ENCODE data around the gene SARM1.

SARM1 gene

DNA sequence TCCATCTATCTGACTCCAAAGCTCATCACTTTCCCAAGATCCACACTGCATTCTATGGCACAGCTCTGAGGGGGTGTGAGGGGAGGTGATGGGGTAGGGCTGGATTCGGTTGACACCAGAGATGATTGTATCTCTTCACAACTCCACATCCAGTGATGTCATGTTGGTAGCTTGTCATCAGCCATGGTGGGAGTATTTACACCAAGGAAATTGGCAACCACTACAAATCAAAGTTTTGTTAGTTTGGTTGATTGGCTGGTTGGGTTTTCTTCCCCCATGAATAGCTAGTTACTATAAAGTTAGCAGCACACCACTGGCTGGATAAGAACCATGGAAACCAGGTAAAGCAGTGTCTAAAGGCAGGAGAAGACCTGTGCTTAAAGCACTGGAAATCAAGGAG, 19.5 kb downstream of the SARM1 start:
- intact Hi-C loops (cut with DNase I), result no loop called here
- no peak for DNase-seq

DNA sequence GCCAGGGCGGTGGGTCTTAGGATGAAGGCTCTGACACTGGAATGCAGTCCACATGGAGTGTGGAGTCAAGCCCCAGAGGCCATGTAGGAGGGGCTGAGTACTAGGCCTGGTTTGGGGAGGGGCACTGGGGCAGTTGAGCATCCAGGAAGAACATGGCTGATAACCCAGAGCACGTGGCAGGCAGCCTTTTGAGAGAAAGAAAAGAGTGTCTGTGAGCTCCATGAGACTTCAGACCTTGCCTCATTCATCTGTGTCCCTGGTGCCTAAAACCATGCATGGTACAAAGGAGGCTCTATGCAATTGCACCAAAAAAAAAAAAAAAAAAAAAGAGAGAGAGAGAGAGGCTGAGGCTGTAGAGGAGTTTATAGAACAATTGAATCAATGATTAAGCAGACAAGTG, 19.9 kb downstream of the SARM1 start:
- intact Hi-C loops (cut with DNase I), result no loop called here
- DNase-seq, result no peak

DNA sequence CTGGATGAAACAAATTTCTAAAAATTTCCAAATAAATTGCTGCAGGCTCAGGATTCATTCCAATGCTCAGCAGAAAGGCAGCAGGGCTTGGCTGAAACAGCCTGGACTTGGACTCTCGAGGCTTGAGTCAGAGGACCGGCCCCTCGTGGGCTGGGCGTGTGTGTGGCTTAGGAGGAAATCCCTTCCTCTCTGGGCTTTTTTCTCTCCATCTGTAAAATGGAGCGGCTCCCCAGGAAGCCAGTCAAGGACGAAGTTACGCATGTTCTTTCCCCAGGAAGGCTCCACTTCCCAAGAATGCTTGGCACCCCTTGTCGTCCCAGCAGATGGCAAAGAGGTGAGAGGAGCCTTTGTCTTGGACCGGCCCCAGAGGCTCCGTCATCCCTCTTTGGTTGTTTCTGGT, 21.0 kb downstream of the SARM1 start:
- intact Hi-C loops (cut with DNase I), result no loop called here
- no peak for DNase-seq

DNA sequence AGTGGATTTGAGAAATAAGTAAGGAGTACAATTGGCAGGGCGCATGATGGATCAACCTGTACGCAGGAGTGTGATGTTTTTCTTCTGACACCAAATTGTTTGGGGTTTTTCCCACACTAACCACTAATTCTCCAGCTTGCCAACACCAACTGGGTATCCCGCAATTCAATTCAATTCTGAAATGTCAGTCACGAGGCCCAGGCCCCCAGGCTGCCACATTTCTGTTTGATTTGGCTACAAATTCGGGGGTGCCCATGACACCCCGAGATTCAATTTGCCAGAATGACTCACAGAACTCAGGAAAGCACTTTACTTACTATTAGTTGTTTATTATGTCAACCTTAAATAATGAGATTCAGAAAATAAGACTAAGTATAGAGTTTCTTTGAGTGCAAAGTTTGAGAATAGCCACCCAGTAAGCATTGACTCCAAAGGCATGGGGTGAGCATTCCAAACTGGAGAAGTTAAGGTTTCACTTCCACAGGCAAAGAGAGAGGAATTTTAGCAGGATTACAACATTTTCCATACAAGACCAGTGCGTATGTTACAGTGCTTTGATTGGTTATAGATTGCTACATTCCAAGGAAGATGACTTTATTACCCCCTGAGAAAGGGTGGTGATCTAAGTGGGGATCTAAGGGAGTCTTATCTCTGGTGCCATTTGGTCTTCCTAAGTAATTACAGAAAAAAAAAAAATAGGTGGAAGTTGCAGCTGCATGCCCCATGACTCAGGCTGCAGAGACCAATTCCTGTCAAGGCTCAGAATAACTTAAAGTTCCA, 23.0 kb downstream of the SARM1 start:
- intact Hi-C loops (cut with DNase I), result no loop called here
- DNase-seq, result no peak

DNA sequence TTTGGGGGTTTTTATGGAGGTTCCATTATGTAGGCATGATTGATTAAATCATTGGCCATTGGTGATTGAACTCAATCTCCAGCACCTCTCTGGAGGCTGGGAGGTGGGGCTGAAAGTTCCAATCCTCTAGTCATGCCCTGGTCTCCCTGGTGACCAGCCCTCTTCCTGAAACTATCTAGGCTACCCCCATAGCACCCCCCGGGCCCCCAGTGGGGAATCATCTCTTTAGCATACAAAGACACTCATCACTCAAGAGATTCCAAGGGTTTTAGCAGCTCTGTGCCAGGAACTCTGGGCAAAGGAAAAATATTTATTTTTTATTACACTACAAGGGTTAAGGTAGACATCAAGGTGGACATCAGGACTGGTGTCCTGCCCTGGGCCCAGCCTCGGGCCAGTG, 23.9 kb downstream of the SARM1 start:
- no peak for DNase-seq
- intact Hi-C loops (cut with DNase I), result no loop called here

DNA sequence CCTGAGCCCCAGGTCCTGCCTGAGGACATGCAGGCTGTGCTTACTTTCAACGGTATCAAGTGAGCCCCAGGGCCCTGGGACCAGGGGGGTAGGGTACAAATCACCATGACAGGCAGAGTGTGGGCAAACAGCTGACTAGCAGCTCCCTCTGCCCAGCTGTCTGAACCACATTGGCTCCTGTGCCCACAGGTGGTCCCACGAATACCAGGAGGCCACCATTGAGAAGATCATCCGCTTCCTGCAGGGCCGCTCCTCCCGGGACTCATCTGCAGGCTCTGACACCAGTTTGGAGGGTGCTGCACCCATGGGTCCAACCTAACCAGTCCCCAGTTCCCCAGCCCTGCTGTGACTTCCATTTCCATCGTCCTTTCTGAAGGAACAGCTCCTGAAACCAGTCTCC, 24.5 kb downstream of the SARM1 start:
- DNase-seq, result no peak
- intact Hi-C loops (cut with DNase I), result no loop called here

DNA sequence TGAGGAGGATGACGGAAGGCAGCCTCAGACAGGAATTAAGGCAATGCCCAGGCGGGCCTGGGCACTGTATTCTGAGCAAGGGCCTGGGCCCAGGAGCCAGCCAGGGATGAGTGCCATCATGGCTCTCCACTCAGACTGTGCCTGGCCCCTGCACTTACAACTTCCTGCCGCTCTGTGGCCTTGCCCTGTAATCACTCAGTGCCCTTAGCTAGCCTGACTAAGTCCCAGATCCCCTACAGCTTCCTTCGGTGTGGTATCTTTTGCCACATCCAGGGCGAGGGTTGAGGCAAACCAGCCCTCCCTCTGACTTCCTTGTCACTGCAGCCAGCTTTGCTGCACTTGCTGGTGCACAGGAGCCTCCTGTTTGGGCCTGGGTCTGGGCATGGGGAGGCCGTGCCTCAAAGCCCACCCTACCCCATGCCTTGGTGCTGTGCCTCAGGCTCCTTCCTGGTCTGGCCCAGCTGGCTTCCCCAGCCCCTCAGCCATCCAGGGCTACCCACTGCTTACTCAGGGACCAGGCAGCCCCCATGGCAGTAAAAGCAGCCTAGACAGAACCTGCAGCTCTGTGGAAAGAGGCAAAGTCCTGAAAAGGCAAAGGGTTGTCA, 25.2 kb downstream of the SARM1 start:
- DNase-seq, result no peak
- intact Hi-C loops (cut with DNase I), result no loop called here

DNA sequence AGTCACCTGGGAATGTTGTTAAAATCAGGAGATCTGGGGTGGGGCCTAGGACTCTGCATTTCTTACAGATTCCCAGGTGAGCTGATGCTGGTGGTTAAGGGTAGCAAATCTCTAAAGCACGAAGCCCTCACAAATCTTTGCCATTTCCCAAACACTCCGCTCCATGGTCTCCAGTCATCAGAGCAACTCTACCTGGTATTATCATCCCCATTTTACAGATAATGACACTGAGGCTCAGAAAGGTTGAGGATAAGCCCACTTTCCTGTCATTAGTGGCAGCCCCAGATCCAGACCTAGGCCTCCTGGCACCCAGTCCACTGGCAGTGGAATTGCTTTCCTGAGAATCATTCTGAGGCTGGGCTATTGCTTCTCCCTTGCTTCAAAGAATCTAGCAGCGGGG, 25.8 kb downstream of the SARM1 start:
- DNase-seq, result no peak
- intact Hi-C loops (cut with DNase I), result no loop called here

DNA sequence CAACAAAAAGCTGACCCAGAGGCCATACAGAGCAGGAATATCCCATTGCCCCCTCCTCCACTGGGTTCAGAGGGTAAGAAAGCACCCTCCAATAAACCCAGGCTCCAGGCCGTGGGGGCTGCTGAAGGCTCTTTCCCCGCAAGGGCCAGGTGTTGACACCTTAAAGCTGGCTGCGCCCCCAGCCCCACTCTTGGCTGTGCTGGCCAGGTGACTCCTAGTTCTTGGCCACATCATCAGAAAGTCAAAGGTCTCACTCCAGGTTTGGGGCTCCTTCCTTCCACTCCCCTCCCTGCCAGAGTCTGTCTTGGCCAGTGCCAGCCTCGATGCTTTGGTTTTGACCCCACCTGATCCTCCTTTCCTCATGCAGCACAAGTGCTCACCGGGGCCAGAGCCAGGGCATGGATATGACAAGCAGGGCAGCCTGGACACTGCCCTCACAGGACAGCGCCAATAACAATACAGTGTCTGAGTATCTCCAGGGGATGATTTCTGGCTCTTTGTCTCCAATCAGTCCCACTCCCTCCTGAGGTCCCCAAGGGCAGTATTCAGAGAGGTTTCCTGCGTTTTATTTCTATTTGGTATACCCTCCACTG, 26.3 kb downstream of the SARM1 start:
- intact Hi-C loops (cut with DNase I), result no loop called here
- DNase-seq, result no peak

DNA sequence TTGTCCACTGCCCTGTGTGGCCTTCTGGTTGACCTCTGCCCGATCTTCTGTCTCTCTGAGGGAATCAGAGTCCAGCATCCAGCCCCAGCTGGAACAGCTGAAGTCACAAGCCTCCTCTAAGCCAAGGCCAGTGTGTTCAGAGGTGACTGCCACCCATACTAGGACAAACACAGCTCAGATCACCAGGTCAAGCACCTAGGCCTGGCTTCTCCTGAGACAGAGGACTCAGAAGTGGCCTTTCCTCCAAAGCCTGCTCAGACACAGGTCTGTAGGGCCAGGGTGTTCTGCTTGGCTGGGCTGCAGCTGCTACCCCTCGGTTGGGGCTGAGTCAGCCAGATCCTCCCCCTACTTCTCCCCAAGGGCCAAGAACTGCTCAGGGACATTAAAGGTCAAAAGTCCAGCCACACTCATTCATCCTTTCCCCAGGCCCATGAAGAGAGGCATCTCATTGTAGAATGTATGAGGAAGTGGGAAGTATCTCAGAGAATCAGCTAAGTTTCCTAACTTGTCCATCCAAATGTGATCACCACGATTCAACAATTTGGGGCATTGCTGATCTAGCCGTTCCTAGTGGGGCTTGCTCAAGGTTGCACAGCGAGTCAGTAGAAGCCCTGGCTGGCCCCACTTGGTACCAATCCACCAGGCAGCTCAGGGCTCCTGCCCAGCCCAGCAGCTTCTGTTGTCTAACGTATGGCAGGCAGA, 26.9 kb downstream of the SARM1 start:
- intact Hi-C loops (cut with DNase I), result no loop called here
- DNase-seq, result no peak

DNA sequence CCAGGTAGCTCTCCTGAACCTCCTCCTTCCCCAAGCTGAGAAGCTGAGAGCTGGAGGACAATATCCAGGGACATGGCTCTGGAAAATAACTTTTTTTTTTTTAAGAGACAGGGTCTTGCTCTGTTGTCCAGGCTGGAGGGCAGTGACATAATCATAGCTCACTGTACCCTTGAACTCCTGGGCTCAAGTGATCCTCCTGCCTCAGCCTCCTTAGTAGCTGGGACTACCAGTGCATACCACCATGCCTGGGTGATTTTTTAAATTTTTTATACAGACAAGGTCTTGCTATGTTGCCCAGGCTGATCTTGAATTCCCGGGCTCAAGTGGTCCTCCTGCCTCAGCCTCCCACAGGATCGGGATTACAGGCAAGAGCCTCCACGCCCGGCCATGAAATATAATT, 28.3 kb downstream of the SARM1 start:
- no peak for DNase-seq
- intact Hi-C loops (cut with DNase I), result no loop called here

DNA sequence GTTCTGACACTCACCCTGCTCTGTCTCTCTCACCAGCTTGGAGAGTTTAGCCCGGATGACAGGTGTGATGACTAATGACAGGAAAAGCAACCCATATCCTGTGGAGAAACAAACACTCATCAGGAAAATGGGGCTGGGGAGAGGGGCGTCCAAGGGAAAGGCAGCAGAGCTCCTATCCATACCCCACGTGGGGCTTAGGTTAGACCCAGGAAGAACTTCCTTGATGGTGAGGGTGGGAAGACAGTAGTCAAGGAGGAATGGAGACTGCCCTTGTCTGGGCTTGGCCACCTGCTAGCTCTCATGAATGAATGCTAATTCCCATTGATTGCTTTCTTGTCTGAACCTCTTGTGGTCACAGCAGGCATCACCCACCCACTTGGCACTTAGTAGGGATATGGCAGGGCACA, 30.7 kb downstream of the SARM1 start:
- DNase-seq, result no peak
- intact Hi-C loops (cut with DNase I), result no loop called here

DNA sequence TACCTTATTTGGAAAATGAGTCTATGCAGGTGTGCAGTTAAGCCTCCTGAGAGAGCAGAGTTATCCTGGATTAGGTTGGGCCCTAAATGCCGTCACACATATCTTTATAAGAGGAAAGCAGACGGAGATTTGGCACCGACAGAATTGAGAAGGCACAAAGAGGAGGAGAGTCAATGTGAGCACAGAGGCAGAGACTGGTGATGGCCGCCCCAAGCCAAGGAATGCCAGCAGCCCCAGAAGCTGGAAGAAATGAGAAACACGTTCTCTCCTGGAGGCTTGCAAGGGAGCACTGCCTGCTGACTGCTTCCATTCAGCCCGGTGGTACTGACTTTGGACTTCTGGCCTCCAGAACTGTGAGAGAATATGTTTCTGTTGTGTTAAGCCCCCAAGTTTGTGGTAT, 31.4 kb downstream of the SARM1 start:
- DNase-seq, result no peak
- intact Hi-C loops (cut with DNase I), result no loop called here

DNA sequence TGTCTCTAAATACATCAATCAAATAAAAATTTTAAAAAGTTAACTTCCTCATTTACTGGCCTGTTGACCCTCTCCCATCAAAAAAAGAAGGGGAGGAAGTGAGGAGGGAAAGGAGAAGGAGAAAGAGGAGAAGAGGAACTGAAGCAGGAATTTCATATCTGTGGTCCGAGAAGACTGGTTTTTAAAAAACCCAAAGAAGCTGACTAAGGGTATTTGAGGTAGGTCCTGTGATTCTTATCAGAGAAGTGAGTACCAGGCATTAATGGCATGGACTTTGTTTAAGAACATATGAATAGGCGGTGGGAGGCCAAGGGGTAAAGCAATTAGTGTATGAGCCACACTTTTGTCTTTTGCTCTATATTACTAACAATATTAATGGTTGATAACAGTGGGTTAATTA, 32.5 kb downstream of the SARM1 start:
- DNase-seq, result no peak
- intact Hi-C loops (cut with DNase I), result no loop called here

DNA sequence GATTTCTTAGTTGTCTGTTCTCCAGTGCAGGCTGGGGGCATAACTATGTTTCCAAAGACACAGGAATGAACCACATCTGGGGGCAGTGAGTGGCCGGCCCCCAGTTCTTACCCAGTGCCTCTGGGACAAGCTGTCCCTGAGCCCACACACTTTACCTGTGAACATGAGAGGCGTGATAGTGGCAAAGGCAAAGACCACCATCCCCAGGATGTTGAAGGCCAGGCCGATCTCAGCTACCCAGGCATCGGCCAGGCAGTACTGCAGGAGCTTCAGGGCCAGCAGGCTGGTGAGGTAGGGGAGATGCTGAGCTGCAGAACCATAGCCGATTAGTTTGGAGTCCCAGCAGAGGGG, 32.9 kb downstream of the SARM1 start:
- intact Hi-C loops (cut with DNase I), result no loop called here
- no peak for DNase-seq

DNA sequence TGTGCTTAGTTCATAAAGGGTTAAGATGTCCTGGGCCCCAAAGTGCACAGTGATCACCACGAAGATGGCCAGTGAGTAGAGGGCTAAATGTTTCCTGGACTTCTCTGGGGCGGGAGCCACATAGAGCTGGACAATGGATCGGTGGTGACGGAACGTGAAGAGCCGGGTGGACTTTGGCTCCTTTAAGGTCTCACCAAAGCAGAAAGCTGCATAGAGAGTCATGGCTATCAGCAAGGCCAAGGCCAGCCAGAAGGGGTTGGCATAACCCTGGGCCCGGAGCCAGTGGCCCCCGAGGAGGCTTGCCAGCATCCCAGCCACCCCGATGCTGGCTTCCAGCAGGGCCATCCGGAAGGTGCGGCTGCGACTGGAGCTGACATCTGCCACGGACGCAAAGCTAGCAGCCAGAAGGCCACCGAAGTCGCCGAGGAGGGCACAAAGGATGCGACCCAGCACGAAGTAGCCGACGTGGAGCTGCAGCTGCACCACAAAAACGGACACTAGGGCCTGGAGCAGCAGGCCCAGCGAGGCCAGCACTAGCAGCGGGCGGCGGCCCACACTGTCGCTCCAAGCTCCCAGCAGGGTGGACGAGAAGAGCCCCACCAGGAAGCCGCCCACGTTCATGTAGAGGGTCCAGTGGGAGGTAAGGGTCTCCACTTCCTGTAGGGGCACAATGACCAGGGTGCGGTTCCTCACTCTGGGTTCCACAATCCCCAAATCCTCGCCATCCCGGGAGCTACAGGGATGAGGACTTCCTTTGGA, 33.5 kb downstream of the SARM1 start:
- peak in 4 of 10 donors; percentile 27 to 88 (median 82) for DNase-seq
- intact Hi-C loops (cut with DNase I), result no loop called here

DNA sequence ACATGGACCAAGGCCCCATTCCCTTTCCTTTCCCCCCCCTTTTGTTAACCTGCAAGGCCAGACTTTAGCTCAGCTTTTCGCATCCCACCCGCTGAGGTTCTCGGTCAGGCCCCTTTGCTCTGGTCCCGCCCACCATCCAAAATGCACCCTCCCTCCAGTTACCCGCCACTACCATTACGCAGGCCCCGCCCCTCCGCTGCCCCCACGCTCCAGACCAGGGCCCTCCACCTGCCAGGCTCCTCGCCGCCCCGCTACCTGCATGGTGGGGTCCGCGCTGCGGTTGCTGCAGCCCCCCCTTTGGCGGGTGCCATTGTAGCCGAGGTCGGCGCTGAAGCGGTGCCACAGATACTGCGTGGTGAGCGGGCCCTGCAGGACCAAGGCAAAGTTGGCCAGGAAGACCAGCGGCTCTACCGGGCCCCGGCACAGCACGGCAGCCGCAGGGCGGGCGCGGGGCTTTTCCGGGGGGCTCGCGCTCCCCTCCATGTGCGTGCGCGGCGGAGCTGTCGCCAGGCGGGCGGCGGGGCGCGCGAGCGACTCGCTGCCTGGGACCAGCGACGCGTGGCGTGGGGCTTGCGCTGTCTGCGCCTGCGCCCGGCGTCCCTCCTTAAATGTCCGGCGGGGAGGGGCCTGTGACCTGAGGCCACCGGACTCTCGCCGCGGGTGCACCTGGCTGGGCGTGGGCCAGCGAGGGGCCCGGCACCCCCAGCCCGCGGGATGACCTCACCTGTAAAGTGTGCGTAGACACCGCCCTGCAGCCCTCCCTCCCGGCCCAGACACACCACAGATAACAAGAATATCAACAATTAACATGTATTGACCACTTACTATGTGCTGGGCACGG, 34.4 kb downstream of the SARM1 start, which contains the start of gene SLC46A1:
Gene SLC46A1 (minus strand): TSS at position 581 of the 841 bp plus-strand sequence. CDS start 98 bp downstream, at position 483.
- DNase-seq, result peak; percentile 46 to 96 (median 72)
- intact Hi-C loops (cut with DNase I), result no loop called here

DNA sequence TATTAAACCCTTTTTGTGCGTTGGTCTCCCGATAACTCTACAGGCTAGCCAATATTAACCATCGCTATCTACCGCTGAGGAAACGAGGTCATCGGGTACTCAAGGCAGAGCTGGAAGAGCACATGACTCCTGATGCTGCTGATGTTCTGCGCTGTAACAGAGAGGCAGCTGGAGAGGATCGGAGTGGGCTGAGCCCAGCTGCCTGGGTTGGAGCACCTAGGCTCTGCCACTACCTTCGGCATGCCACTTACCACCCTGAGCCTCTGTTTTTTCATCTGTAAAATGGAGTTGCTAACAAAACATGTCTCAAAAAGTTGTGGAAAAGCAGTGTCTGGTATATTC, 35.0 kb downstream of the SARM1 start:
- peak in 1 of 10 donors; percentile 85 for DNase-seq
- intact Hi-C loops (cut with DNase I), result no loop called here

DNA sequence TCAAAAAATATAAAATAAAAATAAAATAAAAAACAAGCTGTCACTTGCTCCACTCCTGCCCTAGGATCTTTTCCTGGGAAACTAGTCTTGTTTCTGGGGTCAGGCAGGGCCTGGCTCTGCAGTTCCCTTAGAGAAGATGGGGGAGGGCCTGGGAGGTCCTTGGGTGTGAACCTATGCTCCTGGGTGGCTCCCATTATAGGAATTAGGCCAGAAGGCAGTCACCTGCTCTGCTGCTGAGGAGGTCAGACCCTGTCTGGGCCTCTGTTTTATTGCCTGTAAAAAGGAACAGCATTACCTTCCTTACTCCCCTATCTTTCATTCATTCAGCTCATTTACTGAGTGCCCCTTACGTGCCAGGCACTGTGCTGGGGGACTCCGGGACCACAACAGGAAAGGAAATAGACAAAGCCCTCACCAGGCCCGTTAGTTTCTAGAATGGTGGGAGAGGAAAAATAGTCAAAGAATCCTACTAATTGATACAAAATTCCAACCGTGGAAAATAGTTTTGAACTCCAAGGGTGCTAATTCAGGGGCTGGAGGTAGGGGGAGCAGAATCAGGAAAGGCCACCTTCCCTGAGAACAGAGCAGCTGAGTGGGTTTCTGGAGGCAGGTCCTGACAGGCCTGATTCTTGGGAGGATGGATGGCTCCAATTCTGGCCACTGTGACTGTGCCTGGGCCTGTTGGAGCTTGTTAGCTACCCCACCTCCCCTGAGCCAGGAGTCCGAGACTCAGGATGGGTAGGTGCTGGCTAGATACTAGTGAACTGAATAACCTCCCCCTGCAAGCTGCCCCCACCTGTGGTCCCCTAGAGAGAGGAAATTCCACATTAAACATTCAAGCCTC, 35.9 kb downstream of the SARM1 start:
- intact Hi-C loops (cut with DNase I), result no loop called here

More for the DNA sequence above, 35.9 kb downstream of the SARM1 start:
- no peak for DNase-seq
